ENCODE data around the gene PCP4. TPM values are rescaled to one million over a fixed set of nuclear protein-coding genes. Genes with fewer than 3 reads are reported as not detected.

PCP4 gene
- total RNA-seq, 1 experiment from 2014 or later = 4.7 TPM

DNA sequence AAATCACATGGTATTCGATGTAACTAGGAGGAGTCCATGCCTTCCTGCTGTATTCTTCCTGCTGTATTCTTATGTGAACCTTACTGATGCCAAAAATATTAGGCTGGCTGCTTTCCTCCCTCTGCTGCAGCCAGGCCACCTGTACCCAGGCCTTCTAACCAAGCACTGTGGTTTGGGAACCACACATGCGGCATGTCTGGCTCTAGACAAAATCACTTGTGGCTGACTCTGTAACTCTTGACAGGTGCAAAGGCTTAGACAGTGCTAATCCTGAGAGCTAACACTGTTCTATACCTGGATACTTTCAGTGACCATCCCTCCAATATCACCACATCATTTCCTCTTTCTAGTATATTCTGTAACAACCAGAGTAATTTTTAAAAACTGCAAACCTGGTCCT, 67.7 kb downstream of the PCP4 start:
- POLR2A ChIA-PET = no interaction called here
- no peaks in the 10 kb centered on the region; the same call in 1 of the 2 replicates for H3K9me3 ChIP-seq

DNA sequence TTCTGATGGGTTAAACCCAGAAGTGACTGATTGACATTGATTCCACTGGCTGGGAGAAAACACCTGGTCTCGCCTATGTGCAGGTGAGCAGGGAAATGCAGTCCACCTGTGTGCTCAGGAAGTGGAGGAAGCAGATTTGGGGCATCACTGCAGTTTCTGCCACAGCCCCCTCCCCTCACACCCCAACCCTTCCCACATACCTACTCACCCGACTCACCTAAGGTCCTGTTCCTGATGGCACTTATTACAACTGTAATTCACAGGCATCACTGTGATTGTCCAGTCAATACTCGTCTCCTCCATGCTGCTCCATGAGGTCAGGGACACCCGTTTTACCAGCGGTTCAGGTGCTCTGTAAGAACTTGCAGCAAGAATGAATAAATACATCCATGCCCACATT, 68.5 kb downstream of the PCP4 start:
- BruUV-seq (replicated peaks) = no TSS peak
- no peaks in the 10 kb centered on the region; the same call in 1 of the 2 replicates for H3K9me3 ChIP-seq
- no peaks in the 10 kb centered on the region for H3K4me1 ChIP-seq
- no peak for DNase-seq
- H3K36me3 ChIP-seq (ENCODE audit: control insufficient read depth, insufficient read depth, low read length) = no peaks in the 10 kb centered on the region
- H3K27ac Mint-ChIP-seq (ENCODE audit: unreplicated experiment) = no peak overlapping the region
- H3K36me3 Mint-ChIP-seq (ENCODE audit: insufficient read depth, unreplicated experiment) = no peaks in the 10 kb centered on the region
- intact Hi-C loops (cut with micrococcal nuclease; ENCODE audit: unreplicated experiment) = no loop called here
- H3K4me3 ChIP-seq (ENCODE audit: low read depth, low read length) = no peak overlapping the region
- POLR2A ChIA-PET = no interaction called here
- no peak overlapping the region for H3K4me3 Mint-ChIP-seq (ENCODE audit: unreplicated experiment)
- no peaks in the 10 kb centered on the region; the same call in 1 of the 2 replicates for H3K27me3 ChIP-seq (replicated peaks; ENCODE audit: control insufficient read depth, insufficient read depth, low read length)
- CTCF ChIA-PET = no interaction called here
- TF ChIP-seq, protein P1, sequence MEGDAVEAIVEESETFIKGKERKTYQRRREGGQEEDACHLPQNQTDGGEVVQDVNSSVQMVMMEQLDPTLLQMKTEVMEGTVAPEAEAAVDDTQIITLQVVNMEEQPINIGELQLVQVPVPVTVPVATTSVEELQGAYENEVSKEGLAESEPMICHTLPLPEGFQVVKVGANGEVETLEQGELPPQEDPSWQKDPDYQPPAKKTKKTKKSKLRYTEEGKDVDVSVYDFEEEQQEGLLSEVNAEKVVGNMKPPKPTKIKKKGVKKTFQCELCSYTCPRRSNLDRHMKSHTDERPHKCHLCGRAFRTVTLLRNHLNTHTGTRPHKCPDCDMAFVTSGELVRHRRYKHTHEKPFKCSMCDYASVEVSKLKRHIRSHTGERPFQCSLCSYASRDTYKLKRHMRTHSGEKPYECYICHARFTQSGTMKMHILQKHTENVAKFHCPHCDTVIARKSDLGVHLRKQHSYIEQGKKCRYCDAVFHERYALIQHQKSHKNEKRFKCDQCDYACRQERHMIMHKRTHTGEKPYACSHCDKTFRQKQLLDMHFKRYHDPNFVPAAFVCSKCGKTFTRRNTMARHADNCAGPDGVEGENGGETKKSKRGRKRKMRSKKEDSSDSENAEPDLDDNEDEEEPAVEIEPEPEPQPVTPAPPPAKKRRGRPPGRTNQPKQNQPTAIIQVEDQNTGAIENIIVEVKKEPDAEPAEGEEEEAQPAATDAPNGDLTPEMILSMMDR (IDR thresholded peaks at IDR 0.05; ENCODE audit: insufficient read depth in 1 of 2, low read depth in 1 of 2, low read length in 1 of 2, severe bottlenecking in 1 of 2, unreplicated experiment in 1 of 2) = no peak
- H3K4me1 Mint-ChIP-seq (ENCODE audit: low read depth, unreplicated experiment) = no peaks in the 10 kb centered on the region
- H3K27me3 Mint-ChIP-seq (ENCODE audit: insufficient read depth, unreplicated experiment) = no peaks in the 10 kb centered on the region
- peaks cover 9% of the 10 kb centered on the region for H3K9me3 Mint-ChIP-seq (ENCODE audit: unreplicated experiment)

More for the DNA sequence above, 67.7 kb downstream of the PCP4 start:
- H3K4me3 Mint-ChIP-seq (ENCODE audit: unreplicated experiment) = no peak overlapping the region
- TF ChIP-seq, protein P1 (IDR thresholded peaks at IDR 0.05; ENCODE audit: insufficient read depth in 1 of 2, low read depth in 1 of 2, low read length in 1 of 2, severe bottlenecking in 1 of 2, unreplicated experiment in 1 of 2) = no peak
- CTCF ChIA-PET = no interaction called here
- H3K27ac Mint-ChIP-seq (ENCODE audit: unreplicated experiment) = no peak overlapping the region
- no peaks in the 10 kb centered on the region; the same call in 1 of the 2 replicates for H3K27me3 ChIP-seq (replicated peaks; ENCODE audit: control insufficient read depth, insufficient read depth, low read length)
- no peaks in the 10 kb centered on the region for H3K36me3 ChIP-seq (ENCODE audit: control insufficient read depth, insufficient read depth, low read length)
- BruUV-seq (replicated peaks) = no TSS peak
- intact Hi-C loops (cut with micrococcal nuclease; ENCODE audit: unreplicated experiment) = no loop called here
- H3K4me1 Mint-ChIP-seq (ENCODE audit: low read depth, unreplicated experiment) = no peaks in the 10 kb centered on the region
- no peaks in the 10 kb centered on the region for H3K27me3 Mint-ChIP-seq (ENCODE audit: insufficient read depth, unreplicated experiment)
- peaks cover under 1% of the 10 kb centered on the region for H3K9me3 Mint-ChIP-seq (ENCODE audit: unreplicated experiment)
- no peaks in the 10 kb centered on the region for H3K4me1 ChIP-seq
- no peaks in the 10 kb centered on the region for H3K36me3 Mint-ChIP-seq (ENCODE audit: insufficient read depth, unreplicated experiment)
- no peak overlapping the region for H3K4me3 ChIP-seq (ENCODE audit: low read depth, low read length)
- DNase-seq = no peak

DNA sequence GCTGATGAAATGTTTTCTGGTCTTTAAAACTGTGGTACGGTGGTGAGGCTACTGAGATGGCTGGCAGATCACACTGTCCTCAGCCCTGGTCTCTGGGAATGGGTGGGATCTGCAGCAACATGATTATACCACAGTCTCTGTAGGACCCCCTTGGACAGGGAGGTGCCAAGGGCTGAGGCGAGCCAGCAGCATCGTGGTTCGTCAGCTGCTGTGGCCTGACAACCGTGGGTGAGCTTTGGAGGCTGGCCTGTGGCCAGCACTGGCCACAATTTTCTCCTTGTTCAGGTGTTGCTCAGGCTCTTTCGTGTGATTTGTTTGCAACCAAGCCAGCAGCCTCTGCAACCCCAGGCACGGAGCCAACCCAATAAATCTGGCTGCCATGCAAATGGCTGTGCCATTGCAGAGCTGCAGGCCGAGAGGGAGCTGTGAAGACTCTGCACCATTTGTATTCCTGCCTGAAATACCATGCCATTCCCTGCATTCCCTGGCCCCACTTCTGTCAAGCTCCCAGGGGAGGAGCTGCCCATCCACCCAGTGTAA, 70.9 kb downstream of the PCP4 start:
- H3K36me3 Mint-ChIP-seq (ENCODE audit: insufficient read depth, unreplicated experiment) = no peaks in the 10 kb centered on the region
- Histone ChIP-seq H3K27me3 (replicated peaks; ENCODE audit: control insufficient read depth, insufficient read depth, low read length) (no peaks in the 10 kb centered on the region; the same call in 1 of the 2 replicates), H3K36me3 (ENCODE audit: control insufficient read depth, insufficient read depth, low read length) (no peaks in the 10 kb centered on the region), H3K4me3 (ENCODE audit: low read depth, low read length) (no peak overlapping the region), H3K9me3 (no peaks in the 10 kb centered on the region; the same call in 1 of the 2 replicates), H3K4me1 (no peaks in the 10 kb centered on the region)
- no peaks in the 10 kb centered on the region for H3K4me1 Mint-ChIP-seq (ENCODE audit: low read depth, unreplicated experiment)
- H3K27ac Mint-ChIP-seq (ENCODE audit: unreplicated experiment) = no peak overlapping the region
- ChIA-PET CTCF (no interaction called here), POLR2A (no interaction called here)
- TF ChIP-seq, protein P1 (IDR thresholded peaks at IDR 0.05; ENCODE audit: insufficient read depth in 1 of 2, low read depth in 1 of 2, low read length in 1 of 2, severe bottlenecking in 1 of 2, unreplicated experiment in 1 of 2) = no peak
- BruUV-seq (replicated peaks) = no TSS peak
- intact Hi-C loops (cut with micrococcal nuclease; ENCODE audit: unreplicated experiment) = no loop called here
- peaks cover 10% of the 10 kb centered on the region for H3K9me3 Mint-ChIP-seq (ENCODE audit: unreplicated experiment)
- H3K4me3 Mint-ChIP-seq (ENCODE audit: unreplicated experiment) = no peak overlapping the region
- no peaks in the 10 kb centered on the region for H3K27me3 Mint-ChIP-seq (ENCODE audit: insufficient read depth, unreplicated experiment)
- DNase-seq = no peak

Data from Caco-2 (cell line).